ENCODE results near the gene GOLGA6L2. TPM values are rescaled to one million over a fixed set of nuclear protein-coding genes. Genes with fewer than 3 reads are reported as not detected.

Gene GOLGA6L2
- total and polyA plus RNA-seq, 2 of the 8 experiments (the other 6 are each of a cell fraction or from before 2014, with no cell fraction given): not detected

GRCh38 chr15:23424111-23424904 lies 22.7 kb downstream of the GOLGA6L2 start (continued):
- TF ChIP-seq MAFK (IDR thresholded peaks at IDR 0.05; ENCODE audit: low read depth, low read length) (no peak), SAP30 (IDR thresholded peaks at IDR 0.05; ENCODE audit: insufficient read depth, insufficient replicate concordance, low read length) (no peak), FOSL1 (IDR thresholded peaks at IDR 0.05; ENCODE audit: insufficient read depth, low read depth, low read length) (no peak), HDAC6 (IDR thresholded peaks at IDR 0.05; ENCODE audit: low read depth, low read length) (no peak), SRF (IDR thresholded peaks at IDR 0.05; ENCODE audit: low read depth, low read length) (no peak), BCL11A (IDR thresholded peaks at IDR 0.05; ENCODE audit: low read depth in 2 of 2, low read length in 2 of 2) (no peak), MAX (IDR thresholded peaks at IDR 0.05) (no peak), CEBPB (IDR thresholded peaks at IDR 0.05; ENCODE audit: low read depth, low read length) (no peak)

Measured in H1 (cell line).